Measurements from ENCODE around the gene HLX. TPM values are rescaled to one million over a fixed set of nuclear protein-coding genes. Genes with fewer than 3 reads are reported as not detected.

The HLX gene
- polyA plus RNA-seq, 1 of the 3 experiments (the other 2 are of a cell fraction) = 21.4 TPM

DNA sequence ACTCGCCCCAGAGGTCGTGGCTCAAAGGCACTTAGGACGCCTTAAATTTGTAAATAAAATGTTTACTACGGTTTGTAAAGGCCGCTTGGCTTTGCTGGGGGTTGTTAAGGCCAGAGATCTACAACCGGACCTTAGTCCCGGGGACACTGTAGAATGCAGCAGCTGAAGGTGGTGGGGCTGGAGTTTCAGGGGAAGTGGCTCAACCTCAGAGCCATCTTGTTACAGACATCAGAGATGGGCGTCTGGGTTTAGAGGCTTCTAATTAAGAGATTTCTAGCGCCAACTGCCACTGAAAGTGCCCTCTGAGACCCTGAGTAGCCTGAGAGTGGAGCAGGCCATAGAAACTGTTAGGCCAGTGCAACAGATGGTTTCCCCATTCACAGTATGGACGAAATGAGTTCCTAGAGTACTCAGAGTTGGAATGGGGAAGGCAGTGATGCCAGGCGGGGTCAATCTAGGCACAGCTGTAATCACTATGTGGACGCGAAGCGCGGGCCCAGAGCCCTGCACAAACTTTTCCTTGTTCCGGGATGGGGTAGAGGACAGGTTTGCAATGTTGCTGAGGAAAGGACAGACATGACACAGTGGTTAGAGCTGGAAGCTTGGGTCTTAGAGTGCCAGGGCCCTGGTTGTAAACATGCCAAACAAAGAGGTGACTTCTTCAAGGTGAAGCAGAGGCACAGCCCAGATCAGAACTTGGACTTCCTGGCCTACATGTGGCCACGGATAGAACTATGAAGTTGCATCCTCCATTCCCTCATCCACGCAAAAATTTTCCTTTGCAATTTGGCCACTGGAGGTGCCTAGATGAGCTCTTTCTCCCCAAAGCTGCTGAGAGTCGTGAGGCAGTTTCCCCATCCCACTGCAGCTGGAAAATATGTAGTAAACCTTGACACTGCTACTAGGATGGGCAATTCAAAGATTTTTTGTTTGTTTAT lies 6.0 kb downstream of the HLX start:
- H3K27ac ChIP-seq (ENCODE audit: low read depth in 2 of 2, low read length in 1 of 2) = no peak overlapping the region
- no peaks in the 10 kb centered on the region for H3K27me3 ChIP-seq (ENCODE audit: insufficient read depth)
- no peaks in the 10 kb centered on the region for H4K20me1 ChIP-seq (ENCODE audit: insufficient read depth)
- H3K4me2 ChIP-seq = no peak overlapping the region
- ChIA-PET CTCF (interaction anchor here (1.0 to 2.0 kb wide), 3 partner anchors 10 to 318 kb away, joined by 3 to 12 read pairs (median 3); no protein-coding TSS in a partner anchor), POLR2A (no interaction called here)
- H3K9me2 ChIP-seq = no peaks in the 10 kb centered on the region
- H3K9ac ChIP-seq = no peak overlapping the region
- DNase-seq = no peak
- H2AFZ ChIP-seq (ENCODE audit: low read depth) = no peak overlapping the region
- H3K36me3 ChIP-seq (replicated peaks in 1 of 2; ENCODE audit: control insufficient read depth in 1 of 2, insufficient read depth in 2 of 2, low read length in 1 of 2) = peaks cover 7 to 46% of the 10 kb centered on the region in 2 experiments
- peaks cover 0 to 13% of the 10 kb centered on the region in 2 experiments; a peak in 2 of 4 replicates for H3K4me1 ChIP-seq (ENCODE audit: control insufficient read depth in 1 of 2, insufficient read depth in 2 of 2, low read depth in 1 of 2, low read length in 1 of 2)
- TF ChIP-seq RXRA (IDR thresholded peaks at IDR 0.05; ENCODE audit: borderline replicate concordance, low read depth) (no peak), GATA2 (CRISPR knock-in tag; IDR thresholded peaks at IDR 0.05) (no peak), NRF1 (IDR thresholded peaks at IDR 0.05; ENCODE audit: low read depth, low read length) (no peak), GABPA (IDR thresholded peaks at IDR 0.05; ENCODE audit: low read depth) (no peak), TEAD4 (IDR thresholded peaks at IDR 0.05; ENCODE audit: borderline replicate concordance, insufficient read depth) (no peak), SMC3 (IDR thresholded peaks at IDR 0.05; ENCODE audit: low read depth, low read length) (no peak)
- WGBS (ENCODE audit: low lambda C conversion rate) = 94% methylated on average over 18 of the region's 19 CpGs
- H3K79me2 ChIP-seq (ENCODE audit: insufficient read depth) = peaks cover 14% of the 10 kb centered on the region
- H3K4me3 ChIP-seq (ENCODE audit: low read depth in 2 of 2, low read length in 1 of 2) = no peak overlapping the region
- H3F3A ChIP-seq (replicated peaks; ENCODE audit: insufficient read depth) = no peaks in the 10 kb centered on the region
- H3K9me3 ChIP-seq = no peaks in the 10 kb centered on the region

DNA sequence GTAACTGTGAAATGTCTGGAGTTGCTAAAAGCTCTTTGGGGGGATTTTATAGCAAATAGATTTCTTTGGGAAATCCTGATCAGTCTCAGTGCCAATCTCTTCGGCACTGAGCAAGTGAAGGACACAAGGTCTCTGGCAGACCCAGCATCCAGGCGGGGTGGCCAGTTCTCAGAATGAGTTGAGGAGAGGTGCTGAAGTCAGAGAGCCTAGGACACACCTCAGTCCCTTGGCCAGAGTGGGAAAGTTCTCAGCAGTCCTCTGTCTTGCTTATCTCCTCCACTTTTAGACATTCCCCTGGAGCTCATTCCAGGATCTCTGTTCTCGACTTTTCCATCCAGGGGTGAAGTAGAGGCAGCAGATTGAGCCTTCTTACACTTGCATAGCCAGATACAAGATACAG lies 6.7 kb downstream of the HLX start:
- no peak for DNase-seq
- no peak for TF ChIP-seq MEF2A (IDR thresholded peaks at IDR 0.05; ENCODE audit: borderline replicate concordance, low read depth)
- TF ChIP-seq USF2 (IDR thresholded peaks at IDR 0.05; ENCODE audit: borderline replicate concordance, low read depth, low read length) = no peak
- TF ChIP-seq, protein P1, sequence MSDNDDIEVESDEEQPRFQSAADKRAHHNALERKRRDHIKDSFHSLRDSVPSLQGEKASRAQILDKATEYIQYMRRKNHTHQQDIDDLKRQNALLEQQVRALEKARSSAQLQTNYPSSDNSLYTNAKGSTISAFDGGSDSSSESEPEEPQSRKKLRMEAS (IDR thresholded peaks at IDR 0.05; ENCODE audit: low read depth) = no peak
- TF ChIP-seq SIN3A (IDR thresholded peaks at IDR 0.05; ENCODE audit: borderline replicate concordance, low read depth, low read length) = no peak
- TF ChIP-seq EZH2phosphoT487 (IDR thresholded peaks at IDR 0.05; ENCODE audit: borderline replicate concordance, low read depth) = no peak
- no peak for TF ChIP-seq GATA2 (CRISPR knock-in tag; IDR thresholded peaks at IDR 0.05)
- TF ChIP-seq, protein P2, sequence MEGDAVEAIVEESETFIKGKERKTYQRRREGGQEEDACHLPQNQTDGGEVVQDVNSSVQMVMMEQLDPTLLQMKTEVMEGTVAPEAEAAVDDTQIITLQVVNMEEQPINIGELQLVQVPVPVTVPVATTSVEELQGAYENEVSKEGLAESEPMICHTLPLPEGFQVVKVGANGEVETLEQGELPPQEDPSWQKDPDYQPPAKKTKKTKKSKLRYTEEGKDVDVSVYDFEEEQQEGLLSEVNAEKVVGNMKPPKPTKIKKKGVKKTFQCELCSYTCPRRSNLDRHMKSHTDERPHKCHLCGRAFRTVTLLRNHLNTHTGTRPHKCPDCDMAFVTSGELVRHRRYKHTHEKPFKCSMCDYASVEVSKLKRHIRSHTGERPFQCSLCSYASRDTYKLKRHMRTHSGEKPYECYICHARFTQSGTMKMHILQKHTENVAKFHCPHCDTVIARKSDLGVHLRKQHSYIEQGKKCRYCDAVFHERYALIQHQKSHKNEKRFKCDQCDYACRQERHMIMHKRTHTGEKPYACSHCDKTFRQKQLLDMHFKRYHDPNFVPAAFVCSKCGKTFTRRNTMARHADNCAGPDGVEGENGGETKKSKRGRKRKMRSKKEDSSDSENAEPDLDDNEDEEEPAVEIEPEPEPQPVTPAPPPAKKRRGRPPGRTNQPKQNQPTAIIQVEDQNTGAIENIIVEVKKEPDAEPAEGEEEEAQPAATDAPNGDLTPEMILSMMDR (IDR thresholded peaks at IDR 0.05) = no peak
- TF ChIP-seq NFIC (IDR thresholded peaks at IDR 0.05; ENCODE audit: borderline replicate concordance) = no peak
- no peak overlapping the region for H3K9ac ChIP-seq
- 100% methylated on average over 3 of the region's 3 CpGs for WGBS (ENCODE audit: low lambda C conversion rate)
- H3K9me2 ChIP-seq = no peaks in the 10 kb centered on the region
- no peak overlapping the region for H3K4me2 ChIP-seq
- no peak overlapping the region for H2AFZ ChIP-seq (ENCODE audit: low read depth)
- peaks cover 0 to 8% of the 10 kb centered on the region in 2 experiments; a peak in 1 of 4 replicates for H3K4me1 ChIP-seq (ENCODE audit: control insufficient read depth in 1 of 2, insufficient read depth in 2 of 2, low read depth in 1 of 2, low read length in 1 of 2)
- CTCF ChIA-PET = interaction anchor here (1.0 to 2.0 kb wide), 4 partner anchors 10 to 318 kb away, joined by 3 to 12 read pairs (median 4); no protein-coding TSS in a partner anchor
- H3K9me3 ChIP-seq = no peaks in the 10 kb centered on the region
- H3F3A ChIP-seq (replicated peaks; ENCODE audit: insufficient read depth) = no peaks in the 10 kb centered on the region
- no peaks in the 10 kb centered on the region for H3K27me3 ChIP-seq (ENCODE audit: insufficient read depth)
- H3K27ac ChIP-seq (ENCODE audit: low read depth in 2 of 2, low read length in 1 of 2) = no peak overlapping the region
- H4K20me1 ChIP-seq (ENCODE audit: insufficient read depth) = no peaks in the 10 kb centered on the region
- peaks cover 7 to 46% of the 10 kb centered on the region in 2 experiments for H3K36me3 ChIP-seq (replicated peaks in 1 of 2; ENCODE audit: control insufficient read depth in 1 of 2, insufficient read depth in 2 of 2, low read length in 1 of 2)
- peaks cover 7% of the 10 kb centered on the region for H3K79me2 ChIP-seq (ENCODE audit: insufficient read depth)
- POLR2A ChIA-PET = no interaction called here
- no peak overlapping the region for H3K4me3 ChIP-seq (ENCODE audit: low read depth in 2 of 2, low read length in 1 of 2)

Measured in SK-N-SH (cell line).